ENCODE measurements around the gene FRMD4B. TPM values are rescaled to one million over a fixed set of nuclear protein-coding genes. Genes with fewer than 3 reads are reported as not detected.

Gene FRMD4B
- total RNA-seq, 4 donors from 2014 or later, result 34.9 to 70.0 (median 38.5) TPM

- TF ChIP-seq CTCF (IDR thresholded peaks at IDR 0.05; ENCODE audit: low read depth), result no peak
Observed at GRCh38 chr3:69403454-69403853, 17.6 kb upstream of the FRMD4B start.

- TF ChIP-seq CTCF (IDR thresholded peaks at IDR 0.05; ENCODE audit: low read depth), result no peak
Observed at GRCh38 chr3:69400683-69401082, 14.8 kb upstream of the FRMD4B start.

- no peak for TF ChIP-seq CTCF (IDR thresholded peaks at IDR 0.05; ENCODE audit: low read depth)
Observed at GRCh38 chr3:69392850-69393249, 7.0 kb upstream of the FRMD4B start.

GRCh38 chr3:69392415-69392814 lies 6.5 kb upstream of the FRMD4B start:
- TF ChIP-seq CTCF (IDR thresholded peaks at IDR 0.05; ENCODE audit: low read depth), result no peak

- no peak for TF ChIP-seq CTCF (IDR thresholded peaks at IDR 0.05; ENCODE audit: low read depth)
Observed at GRCh38 chr3:69391554-69391953, 5.7 kb upstream of the FRMD4B start.

- TF ChIP-seq CTCF (IDR thresholded peaks at IDR 0.05; ENCODE audit: low read depth), result no peak
Observed at GRCh38 chr3:69390771-69391170, 4.9 kb upstream of the FRMD4B start.

- TF ChIP-seq CTCF (IDR thresholded peaks at IDR 0.05; ENCODE audit: low read depth), result no peak
Observed at GRCh38 chr3:69389520-69390248, 3.8 kb upstream of the FRMD4B start.

Data from subcutaneous adipose tissue (tissue), 4 donors.